ENCODE measurements around the gene PPP2R5B.
"Not testable (repeated sequence)": the region's sequence is repeated elsewhere in the genome, so short reads cannot be mapped to it uniquely, and the experiment has no call there.

The PPP2R5B gene

DNA sequence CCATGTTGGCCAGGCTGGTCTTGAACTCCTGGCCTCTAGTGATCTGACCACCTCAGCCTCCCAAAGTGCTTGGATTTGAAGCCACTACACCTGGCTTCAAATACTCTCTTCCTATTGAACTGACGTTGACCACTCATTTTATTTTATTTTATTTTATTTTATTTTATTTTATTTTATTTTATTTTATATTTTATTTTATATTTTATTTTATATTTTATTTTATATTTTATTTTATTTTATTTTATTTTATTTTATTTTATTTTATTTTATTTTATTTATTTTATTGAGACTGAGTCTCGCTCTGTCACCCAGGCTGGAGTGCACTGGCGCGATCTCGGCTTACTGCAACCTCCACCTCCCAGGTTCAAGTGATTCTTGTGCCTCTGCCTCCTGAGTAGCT lies 58.9 kb downstream of the PPP2R5B start:
- not testable (repeated sequence) for DNase-seq (ENCODE audit: low spot score)

All from CD4-positive, alpha-beta T cell treated with Interleukin-2 at 100 ng/mL for 4 hours (primary cell).